Right forelimb (tissue), 1 donor: ENCODE measurements around the gene JARID2.

Experiments used
- DNase-seq: peaks from one replicate; pipeline ENCODE4 v3.0.0-alpha.2; 2018

The JARID2 gene

DNA sequence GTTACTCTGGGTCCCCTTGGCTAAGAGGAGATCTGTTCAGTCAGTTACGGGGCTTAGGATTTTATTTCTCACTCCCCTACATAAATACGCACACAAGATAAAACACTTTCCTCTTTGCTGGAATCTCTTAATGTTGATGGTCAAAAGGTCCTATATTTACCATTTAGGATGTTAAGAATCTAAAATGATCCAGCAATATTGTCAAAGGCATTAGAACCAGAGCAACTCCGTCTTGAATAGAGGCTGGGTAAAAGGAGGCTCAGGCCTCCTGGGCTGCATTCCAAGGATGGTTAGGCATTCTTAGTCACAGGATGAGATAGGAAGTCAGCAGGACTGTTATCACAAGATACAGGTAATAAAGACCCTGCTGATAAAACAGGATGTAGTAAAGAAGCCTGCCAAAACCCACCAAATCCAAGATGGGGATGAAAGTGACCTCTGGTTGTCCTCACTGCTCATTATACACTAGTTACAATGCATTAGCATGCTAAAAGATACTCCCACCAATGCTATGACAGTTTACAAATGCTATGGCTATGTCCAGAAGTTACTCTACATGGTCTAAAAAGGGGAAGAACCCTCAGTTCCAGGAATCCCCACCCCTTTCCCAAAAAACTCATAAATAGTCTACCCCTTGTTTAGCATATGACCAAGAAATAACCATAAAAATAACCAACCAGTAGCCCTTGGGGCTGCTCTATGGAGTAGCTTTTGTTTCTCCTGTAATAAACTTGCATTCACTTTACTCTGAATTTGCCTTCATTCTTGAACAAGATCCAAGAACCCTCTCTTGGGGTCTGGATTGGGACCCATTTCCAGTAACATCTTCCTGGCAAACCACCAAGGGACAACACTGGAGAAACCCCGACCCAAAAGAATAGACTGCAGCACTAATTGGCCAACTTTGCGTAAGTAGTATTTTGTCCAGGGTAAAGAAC, 309.5 kb downstream of the JARID2 start:
- no peak for DNase-seq

DNA sequence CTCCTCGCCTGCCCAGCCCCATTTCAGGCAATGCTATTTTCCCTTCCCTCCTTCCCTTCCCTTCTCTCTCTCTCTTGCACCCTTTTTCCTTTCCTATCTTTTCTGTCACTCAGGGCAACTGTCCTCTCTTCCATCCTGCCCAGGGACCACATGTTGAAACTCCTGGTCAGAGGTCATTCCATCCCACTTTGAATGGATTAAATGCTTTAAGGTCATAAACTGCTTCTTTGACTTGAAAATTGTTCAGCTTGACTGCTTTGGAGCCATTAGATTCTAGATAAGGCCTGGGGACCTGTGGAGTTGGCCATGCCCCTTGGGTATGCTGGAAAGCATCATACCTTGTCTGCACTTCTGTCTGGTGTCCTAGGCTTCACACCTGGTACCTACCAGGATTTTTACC, 310.8 kb downstream of the JARID2 start:
- DNase-seq = no peak

DNA sequence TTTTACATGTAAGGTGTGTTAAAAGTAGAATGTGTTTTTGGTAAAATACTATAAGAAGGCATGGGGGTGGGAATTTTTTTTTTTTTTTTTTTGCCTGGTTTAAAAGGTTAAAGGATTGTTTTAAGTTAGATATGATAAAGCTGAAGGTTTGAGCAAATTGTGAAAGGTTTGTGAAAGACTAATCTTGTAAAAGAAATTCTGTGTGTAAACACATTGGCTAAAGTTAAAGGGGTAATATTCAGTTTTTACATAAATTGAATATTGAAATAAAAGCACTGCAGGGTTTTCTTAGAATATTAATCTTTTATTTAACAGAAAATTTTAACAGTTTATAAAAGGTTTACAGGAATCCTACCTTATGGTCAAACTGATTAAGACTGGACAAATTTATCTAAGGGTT, 311.3 kb downstream of the JARID2 start:
- no peak for DNase-seq

DNA sequence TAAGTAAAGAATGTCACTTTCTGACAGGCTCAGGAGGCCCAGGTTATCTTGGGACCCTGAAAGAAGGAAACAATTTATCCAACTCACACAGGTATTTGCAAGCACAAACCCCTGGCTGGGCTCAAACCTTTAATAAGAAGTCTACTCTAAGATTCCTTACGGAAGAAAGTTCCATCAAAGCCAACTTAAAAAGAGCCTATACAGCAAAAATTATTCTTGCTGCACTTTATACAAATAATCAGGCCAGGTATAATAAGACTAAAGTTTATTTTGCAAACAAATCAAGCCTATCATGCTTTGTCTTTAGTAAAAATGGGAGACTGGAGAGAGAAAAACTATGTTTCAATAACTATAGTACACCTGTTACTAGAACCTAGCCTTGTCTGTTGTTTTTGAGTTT, 314.8 kb downstream of the JARID2 start:
- no peak for DNase-seq

DNA sequence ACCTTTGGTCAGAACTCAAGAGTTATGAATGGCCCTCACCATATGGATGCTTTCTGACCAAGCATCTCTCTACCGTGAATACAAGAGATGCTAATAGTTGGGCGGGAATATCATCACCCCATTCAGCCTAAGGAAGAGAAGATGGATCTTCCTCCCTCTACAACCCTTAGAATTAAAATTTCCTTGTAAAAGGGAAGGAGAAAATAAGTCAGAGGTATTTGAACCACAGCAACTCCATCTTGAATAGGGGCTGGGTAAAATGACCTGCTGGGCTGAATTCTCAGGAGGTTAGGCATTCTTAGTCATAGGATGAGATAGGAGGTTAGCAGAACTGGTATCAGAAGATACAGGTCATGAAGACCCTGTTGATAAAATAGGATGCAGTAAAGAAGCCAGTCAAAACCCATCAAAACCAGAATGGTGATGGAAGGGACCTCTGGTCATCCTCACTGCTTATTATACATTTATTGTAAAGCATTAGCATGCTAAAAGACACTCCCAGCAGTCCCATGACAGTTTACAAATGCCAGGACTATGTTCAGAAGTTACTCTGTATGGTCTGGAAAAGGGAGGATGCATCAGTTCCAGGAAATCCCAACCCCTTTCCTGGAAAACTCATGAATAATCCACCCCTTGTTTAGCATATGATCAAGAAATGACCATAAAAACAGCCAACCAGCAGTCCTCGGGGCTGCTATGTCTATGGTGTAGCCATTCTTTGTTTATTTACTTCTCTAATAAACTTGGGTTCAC, 315.8 kb downstream of the JARID2 start:
- DNase-seq = no peak

DNA sequence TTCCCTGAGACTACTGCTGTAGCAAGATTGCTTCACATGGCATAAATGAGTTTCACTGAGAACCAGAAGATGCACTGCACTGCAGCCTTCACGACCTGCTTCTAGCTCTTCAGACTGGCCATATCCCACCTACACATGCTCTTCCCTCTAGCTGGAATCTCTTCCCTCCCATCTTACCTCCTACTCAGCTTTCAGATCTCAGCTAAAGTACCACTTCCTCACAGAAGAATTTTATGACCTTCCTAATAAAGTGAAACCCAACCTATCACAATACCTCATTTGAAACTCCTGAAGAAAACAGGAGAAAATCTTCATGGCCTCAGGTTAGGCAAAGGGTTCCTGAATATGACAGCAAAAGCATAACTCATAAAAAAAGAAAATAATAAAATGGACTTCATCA, 317.1 kb downstream of the JARID2 start:
- no peak for DNase-seq

DNA sequence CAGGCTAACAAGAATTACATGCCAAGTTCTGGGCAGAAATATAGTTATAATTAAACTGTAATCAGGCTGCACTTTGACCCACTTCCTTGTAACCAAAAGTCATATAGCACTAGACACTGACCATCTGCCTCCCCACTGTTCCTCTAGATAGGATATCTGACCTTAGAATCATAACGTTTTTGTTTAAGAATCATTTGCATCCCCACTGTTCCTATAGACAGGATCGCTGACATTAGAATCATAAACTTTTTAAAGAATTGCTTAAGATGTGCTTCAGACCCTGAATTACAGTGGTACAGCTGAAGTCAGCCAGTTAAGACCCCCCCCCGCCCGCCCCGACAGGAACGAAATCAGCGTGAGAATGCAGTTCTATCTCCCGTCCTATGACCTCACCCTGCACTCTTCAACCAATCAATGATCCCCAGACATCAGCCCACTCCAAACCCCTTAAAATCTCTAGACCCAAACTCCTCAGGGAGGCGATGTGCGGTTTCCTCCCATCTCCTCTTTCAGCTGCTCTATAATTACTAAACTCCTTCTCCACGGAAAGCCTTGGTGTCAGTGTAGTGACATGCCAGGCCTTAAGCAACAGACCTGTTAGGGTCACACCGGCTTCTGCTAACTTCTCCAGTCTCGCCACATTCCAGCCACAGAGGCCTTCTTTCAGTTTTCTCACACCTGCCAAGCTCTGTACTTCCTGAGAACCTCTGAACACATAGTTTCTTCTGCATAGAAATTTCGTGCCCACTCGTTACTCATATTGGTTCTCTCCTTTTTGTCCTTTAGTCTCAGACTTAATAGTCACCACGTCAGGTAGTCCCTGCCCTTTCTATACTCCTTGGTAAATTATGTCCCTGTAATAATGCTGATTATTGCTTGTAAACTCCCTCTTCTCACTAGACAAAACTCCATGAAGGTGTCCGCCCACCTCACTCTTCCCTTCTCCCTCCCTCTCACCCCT, 323.4 kb downstream of the JARID2 start:
- no peak for DNase-seq

DNA sequence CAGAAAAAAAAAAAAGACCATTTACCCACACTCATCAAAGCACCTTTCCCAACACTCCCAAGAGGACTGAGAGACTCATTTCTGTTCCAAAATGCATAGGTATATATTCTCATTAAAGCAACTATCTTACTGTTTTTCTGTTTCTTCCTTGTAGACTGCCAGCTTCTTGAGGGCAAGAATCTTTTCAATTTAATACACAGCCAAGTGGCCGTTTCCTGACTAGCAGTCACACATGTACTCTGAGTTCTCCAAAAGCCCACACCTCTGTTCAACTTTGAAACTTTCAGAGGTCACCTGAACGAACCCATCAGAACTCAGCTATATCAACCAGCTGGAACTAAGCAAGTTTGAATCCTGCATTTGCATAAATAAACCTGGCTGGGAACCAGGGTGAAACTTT, 324.3 kb downstream of the JARID2 start:
- DNase-seq = no peak
